GM18520 (cell line): ENCODE results near the gene OTOP2.

Experiments used
- ATAC-seq: cut with Tn5 transposase; IDR thresholded peaks from one replicate; pipeline ENCODE4 v1.9.1; 2021; ENCODE audit not compliant: unreplicated experiment

OTOP2 gene, protein sequence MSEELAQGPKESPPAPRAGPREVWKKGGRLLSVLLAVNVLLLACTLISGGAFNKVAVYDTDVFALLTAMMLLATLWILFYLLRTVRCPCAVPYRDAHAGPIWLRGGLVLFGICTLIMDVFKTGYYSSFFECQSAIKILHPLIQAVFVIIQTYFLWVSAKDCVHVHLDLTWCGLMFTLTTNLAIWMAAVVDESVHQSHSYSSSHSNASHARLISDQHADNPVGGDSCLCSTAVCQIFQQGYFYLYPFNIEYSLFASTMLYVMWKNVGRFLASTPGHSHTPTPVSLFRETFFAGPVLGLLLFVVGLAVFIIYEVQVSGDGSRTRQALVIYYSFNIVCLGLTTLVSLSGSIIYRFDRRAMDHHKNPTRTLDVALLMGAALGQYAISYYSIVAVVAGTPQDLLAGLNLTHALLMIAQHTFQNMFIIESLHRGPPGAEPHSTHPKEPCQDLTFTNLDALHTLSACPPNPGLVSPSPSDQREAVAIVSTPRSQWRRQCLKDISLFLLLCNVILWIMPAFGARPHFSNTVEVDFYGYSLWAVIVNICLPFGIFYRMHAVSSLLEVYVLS

GRCh38 chr17:74924250-74924948, at the start of gene OTOP2:
Gene OTOP2, plus strand, starts transcription at chr17:74924273. Its CDS starts 360 bp downstream, at chr17:74924633.
- ATAC-seq: no peak

GRCh38 chr17:74874615-74875037, 49.4 kb upstream of the OTOP2 start:
- ATAC-seq: no peak

- ATAC-seq: no peak
These were observed 48.7 kb upstream of the OTOP2 start for GRCh38 chr17:74875155-74875976.

- no peak for ATAC-seq
These were observed 48.0 kb upstream of the OTOP2 start for GRCh38 chr17:74875977-74876593.

- ATAC-seq: no peak
These were observed 46.2 kb upstream of the OTOP2 start for GRCh38 chr17:74877592-74878548.

GRCh38 chr17:74878658-74879057, 45.4 kb upstream of the OTOP2 start:
- ATAC-seq: no peak

- no peak for ATAC-seq
These were observed 44.8 kb upstream of the OTOP2 start for GRCh38 chr17:74879308-74879707.

DNA sequence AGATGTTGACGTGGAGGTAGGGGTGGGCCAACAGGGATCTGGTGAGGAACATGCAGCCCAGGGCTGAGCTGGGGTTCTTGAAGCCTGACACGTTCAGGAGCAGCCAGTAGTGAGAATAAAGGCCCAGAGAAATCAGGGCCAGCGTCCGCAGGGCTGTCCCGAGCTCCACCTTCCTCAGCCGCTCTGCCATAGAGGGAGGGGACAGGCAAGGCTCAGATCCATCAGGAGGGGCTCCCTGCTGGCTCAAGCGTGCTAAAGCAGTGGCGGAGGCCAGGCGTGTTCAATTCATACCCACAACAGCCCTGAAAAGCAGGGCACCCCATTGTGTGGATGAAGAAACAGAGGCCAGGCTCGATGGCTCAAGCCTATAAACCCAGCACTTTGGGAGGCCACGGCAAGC, 43.0 kb upstream of the OTOP2 start:
- ATAC-seq: no peak

DNA sequence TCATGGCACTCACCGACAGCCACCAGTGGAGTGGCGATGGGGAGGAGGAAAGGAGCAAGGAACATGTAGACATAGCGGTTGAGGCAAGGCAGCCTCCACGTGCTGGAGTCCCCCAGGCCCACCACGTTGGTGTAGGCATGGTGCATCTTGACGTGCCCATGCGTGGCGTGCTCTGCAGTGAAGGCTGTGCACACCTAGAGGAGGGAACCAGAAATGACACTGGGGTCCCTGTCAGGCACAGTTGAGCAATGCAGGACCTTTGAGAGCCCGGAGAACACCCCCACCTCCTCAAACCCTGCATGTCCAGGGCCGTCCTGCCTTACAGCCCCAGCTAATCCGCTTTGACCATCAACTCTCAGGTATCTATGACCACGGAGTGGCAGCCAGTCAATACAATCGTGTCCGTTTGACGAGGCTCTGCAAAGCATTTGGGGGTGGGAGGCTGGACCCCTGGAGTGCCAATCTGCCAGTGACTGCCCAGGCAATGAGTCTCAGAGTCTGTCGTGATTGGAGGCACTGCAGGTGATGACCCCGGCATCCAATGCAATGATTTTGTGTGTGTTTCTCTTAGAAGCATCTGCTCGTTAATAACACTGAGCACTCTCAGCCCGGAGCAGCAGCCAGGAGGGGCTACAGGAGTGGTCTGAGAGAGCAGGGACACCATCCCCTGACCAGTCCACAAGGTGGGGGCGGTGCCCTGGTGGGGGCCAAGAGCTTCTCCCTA, 41.4 kb upstream of the OTOP2 start:
- no peak for ATAC-seq

GRCh38 chr17:74883241-74883745, 40.8 kb upstream of the OTOP2 start:
- no peak for ATAC-seq

GRCh38 chr17:74888469-74888868, 35.6 kb upstream of the OTOP2 start:
- ATAC-seq: no peak

DNA sequence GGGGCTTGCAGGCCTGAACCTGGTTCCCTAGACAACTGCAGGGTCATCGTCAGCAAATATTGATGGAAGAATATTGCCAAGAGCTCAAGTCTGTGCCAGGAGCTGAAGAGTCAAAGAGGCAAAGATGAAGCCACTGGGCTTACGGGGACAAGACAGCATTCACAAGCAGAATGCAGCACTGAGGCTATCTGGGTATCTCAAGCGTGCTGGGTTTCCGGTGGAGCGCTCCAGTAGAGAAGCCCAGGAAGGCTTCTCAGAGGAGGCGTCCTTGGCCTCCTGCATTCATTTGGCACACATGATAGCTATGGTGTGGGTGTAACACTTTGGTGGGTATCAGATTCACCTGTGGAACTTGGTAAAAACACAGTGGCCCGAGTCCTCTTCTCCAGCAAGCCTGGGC, 33.5 kb upstream of the OTOP2 start:
- no peak for ATAC-seq

- no peak for ATAC-seq
These were observed 31.8 kb upstream of the OTOP2 start for GRCh38 chr17:74892013-74892841.

DNA sequence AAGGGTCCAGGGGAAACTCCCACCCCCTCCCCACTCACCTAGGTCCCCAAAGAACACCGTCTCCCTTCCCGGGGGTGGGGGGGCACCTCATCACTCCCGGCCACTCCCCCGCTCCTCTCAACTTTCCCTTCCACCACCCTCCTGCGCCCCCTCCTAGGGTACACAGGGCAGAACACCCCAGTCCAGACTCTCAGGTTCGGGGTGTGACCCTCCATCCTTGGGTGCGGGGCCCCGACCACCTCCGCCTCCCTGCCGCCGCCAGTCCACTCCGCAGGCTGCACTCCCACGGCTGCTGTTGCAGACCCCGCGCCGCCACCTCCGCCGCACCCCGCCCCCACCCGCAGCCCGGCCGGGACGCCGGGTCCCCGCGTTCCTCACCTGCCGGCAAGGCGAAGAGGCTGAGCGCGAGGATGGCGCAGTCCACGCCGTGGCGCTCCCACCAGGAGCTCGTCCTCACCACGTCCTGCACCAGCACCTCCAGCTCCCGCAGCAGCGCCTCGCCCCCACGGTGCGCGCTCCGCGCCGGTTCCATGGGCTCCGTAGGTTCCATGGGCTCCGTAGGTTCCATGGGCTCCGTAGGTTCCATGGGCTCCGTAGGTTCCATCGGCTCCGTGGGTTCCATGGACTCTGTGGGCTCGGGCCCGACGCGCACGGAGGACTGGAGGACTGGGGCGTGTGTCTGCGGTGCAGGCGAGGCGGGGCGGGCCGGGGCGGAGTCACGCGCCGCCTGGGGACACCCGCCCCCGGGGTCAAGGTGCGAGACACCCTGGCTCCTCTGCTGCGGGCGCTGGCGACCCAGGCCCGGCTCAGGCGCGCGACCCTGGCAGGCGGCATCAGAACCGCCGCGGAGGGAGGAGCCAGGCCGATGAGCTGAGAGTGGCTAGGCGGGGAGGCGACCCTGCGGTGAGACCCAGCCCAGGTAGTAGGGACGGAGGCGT, 30.8 kb upstream of the OTOP2 start, which contains the start of gene FADS6:
Gene FADS6, minus strand, starts transcription at position 660 of the 938 bp plus-strand sequence. Its CDS starts 38 bp downstream, at position 622.
- no peak for ATAC-seq

DNA sequence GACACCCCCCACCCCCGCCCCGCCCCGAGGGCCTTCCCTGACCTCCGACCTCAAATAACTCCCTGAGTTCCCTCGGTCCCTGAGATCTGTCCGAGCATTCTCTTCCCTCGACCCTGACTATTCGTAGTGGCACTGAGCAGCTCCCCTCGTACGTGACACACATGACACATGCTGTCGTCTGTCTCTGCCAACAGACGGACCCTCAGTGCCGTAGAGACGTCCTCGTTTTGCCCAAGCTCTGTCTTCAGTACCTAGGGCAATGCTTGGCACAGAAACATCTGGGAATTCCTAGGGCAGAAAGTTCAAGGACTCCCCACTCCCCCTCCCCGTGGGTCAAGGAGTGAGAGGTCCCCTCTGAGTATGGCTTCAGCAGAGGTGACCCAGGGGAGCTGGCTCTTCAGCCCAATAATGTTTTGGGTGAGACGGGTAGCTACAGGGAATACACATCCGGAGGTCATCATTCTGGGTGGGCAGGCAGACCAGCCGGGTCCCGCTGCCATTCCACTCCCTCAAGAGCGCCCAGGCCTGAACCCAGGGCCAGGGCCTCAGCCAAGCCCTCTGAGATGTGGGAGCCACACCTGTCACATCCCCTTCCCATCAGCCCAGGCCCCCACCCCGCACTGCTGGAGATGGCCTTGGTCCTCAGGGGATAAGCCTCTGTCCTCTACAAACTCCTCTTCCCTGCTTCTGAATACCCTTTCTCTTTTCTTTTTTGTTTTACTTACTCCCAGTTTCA, 30.0 kb upstream of the OTOP2 start:
- no peak for ATAC-seq

- no peak for ATAC-seq
These were observed 25.6 kb upstream of the OTOP2 start for GRCh38 chr17:74898376-74898946.
